ENCODE results near the gene PEX14.
A peak's percentile ranks its signal among the peaks of the same experiment; 100 is the strongest.
"Not testable (repeated sequence)": the region's sequence is repeated elsewhere in the genome, so short reads cannot be mapped to it uniquely, and the experiment has no call there.

Gene PEX14

DNA sequence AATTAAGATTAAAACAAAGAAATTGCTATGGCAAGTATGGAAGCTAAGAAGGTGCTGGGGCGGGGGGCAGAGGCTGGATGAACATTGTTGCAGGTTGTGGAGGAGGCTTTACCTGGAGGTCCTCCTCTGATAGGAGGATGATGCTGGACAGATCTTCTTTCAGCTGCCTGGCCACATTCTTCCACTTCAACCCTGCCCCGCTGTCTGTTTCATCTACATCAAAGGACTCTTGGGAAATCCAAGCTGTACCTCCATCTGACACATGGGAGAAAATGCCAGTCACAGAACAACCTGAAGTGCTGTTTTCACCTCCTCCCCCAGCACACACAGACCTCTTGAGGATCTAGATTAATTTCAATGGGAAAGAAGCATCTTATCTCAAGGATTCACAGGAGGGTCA is 7.7 kb upstream of the PEX14 start:
- H3K4me3 ChIP-seq (replicated peaks; ENCODE audit: low read depth, low read length) = no peak overlapping the region
- no peak for DNase-seq (ENCODE audit: extremely low read depth, low read depth)
- TF ChIP-seq, protein P1, sequence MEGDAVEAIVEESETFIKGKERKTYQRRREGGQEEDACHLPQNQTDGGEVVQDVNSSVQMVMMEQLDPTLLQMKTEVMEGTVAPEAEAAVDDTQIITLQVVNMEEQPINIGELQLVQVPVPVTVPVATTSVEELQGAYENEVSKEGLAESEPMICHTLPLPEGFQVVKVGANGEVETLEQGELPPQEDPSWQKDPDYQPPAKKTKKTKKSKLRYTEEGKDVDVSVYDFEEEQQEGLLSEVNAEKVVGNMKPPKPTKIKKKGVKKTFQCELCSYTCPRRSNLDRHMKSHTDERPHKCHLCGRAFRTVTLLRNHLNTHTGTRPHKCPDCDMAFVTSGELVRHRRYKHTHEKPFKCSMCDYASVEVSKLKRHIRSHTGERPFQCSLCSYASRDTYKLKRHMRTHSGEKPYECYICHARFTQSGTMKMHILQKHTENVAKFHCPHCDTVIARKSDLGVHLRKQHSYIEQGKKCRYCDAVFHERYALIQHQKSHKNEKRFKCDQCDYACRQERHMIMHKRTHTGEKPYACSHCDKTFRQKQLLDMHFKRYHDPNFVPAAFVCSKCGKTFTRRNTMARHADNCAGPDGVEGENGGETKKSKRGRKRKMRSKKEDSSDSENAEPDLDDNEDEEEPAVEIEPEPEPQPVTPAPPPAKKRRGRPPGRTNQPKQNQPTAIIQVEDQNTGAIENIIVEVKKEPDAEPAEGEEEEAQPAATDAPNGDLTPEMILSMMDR (IDR thresholded peaks at IDR 0.05; ENCODE audit: low read depth, low read length, missing control alignments) = no peak

DNA sequence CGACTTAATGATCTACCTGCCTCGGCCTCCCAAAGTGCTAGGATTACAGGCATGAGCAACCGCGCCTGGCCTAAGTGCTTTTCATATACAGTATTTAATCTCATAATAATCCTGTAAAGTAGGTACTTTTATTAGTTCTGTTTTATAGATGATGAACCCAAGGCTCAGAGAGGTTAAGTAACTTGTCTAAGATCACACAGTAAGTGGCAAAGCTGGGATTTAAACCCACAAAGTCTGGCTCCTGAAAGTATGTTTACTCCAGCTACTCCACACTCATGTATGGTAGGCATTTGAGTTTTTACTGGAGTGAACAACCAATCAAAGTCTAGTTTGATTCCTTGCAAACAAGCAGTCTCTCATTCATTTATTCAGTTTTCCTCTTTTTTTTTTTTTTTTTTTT is 4.7 kb upstream of the PEX14 start:
- H3K4me3 ChIP-seq (replicated peaks; ENCODE audit: low read depth, low read length) = no peak overlapping the region
- TF ChIP-seq, protein P1 (IDR thresholded peaks at IDR 0.05; ENCODE audit: low read depth, low read length, missing control alignments) = no peak
- DNase-seq (ENCODE audit: extremely low read depth, low read depth) = no peak

DNA sequence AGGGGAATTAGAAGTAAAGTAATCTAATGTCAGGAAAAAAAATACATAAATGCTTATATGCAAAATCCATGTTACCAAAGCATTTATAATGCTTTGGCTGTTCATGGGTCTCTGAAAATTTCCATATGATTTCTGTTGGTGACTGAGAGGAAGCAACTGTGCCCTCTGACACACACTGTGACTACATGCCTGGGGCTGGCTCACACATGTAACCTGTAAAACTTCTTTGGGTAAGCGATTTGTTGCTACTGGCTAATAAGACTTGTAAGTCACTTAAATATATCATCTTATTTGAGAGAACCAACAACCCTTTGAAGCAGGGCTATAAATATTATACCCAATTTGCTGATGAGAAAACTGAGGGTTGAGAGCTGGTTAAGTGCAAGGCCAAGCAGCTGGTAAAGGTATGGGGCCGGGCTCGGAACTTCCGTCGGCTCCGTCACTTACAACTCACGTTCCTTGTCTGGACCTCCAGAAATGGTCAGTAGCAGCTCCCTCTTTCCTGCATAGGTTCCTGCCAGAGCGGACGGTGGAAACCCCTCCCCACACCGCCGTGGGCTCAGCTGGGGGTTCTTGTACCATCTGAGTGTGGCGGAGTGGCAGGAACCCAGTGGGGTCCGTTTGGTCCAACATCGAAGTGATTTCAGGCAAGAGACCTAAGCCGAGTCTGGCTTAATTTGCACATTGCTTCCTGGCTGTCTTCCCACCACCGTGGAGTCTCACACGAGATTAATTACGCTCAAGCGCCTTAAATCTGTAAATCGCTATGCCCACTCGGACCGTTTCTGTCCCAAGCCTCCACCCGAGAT is 3.1 kb upstream of the PEX14 start:
- peak overlapping the region; percentile 63 for H3K4me3 ChIP-seq (replicated peaks; ENCODE audit: low read depth, low read length)
- DNase-seq (ENCODE audit: extremely low read depth, low read depth) = no peak
- TF ChIP-seq, protein P1 (IDR thresholded peaks at IDR 0.05; ENCODE audit: low read depth, low read length, missing control alignments) = no peak

DNA sequence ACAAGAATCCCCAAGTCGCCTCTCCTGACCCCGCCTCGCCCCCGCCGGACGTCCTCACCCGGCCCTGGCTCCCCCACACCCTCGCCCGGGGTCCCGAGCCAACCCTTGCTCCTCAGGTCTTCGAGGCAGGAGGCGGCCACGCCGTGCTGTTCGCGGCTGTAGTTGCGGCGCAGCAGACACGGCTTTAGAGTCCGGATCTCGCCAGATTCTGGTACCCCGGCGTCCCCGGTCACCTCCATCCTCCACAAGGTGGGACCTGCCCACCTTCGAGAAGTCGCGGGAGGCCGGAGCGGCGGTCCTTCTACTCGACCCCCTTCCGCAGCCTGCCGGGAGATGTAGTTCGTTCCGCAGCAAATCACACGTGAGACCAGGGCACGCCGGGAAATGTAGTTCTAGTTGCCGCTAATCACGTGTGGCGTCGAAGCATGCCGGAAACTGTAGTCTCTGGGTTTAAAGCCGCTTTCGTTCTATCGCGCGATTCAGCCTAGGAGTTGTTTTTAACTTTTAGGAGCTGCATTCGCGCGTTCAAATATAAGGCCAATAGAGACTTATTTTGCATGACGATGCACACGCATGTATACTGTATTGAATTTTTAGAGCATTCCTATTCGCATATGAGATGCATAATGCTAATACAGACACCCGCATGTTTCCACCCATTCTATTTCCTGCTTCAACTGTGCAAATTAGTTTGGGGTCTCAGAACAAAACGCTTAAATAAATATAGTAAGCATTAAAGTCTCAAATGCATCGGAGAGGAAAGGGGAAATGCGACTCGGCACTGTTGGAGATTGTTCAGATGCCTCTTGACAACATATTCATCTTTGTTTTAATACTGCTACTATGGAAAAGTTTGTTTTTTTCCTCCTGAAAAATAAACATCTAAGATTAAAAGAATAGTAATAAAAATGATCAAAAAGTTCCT is 2.3 kb upstream of the PEX14 start, which contains the start of gene DFFA:
TSS of gene DFFA (minus strand) at position 310 of the 925 bp plus-strand sequence. CDS start at position 239, 71 bp downstream.
- TF ChIP-seq, protein P1 (IDR thresholded peaks at IDR 0.05; ENCODE audit: low read depth, low read length, missing control alignments) = no peak
- peak; percentile 94 for DNase-seq (ENCODE audit: extremely low read depth, low read depth)
- H3K4me3 ChIP-seq (replicated peaks; ENCODE audit: low read depth, low read length) = peak within 1 kb of the TSS; percentile 63

DNA sequence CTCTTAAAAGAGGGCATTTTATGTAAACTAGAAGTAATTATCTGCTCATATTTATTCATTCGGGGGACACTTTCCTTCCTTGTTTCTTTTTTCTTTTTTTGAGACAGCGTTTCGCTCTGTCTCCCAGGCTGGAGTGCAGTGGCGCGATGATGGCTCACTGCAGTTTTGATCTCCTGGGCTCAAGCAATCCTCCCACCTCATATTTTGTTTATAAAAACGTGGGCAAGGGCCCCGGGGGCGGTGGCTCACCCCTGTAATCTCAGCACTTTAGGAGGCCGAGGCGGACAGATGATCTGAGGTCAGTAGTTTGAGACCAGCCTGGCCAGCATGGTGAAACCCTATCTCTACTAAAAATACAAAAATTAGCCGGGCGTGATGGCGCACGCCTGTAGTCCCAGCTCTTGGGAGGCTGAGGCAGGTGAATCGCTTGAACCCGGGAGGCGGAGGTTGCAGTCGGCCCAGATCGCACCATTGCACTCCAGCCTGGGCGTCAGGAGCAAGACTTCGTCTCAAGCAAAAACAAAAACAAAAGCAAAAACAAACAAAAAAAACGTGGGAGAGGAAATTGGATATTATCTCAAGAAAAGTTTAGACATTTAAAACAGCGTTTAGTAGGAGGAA is 1.5 kb upstream of the PEX14 start:
- no peak overlapping the region for H3K4me3 ChIP-seq (replicated peaks; ENCODE audit: low read depth, low read length)
- TF ChIP-seq, protein P1 (IDR thresholded peaks at IDR 0.05; ENCODE audit: low read depth, low read length, missing control alignments) = no peak
- no peak for DNase-seq (ENCODE audit: extremely low read depth, low read depth)

DNA sequence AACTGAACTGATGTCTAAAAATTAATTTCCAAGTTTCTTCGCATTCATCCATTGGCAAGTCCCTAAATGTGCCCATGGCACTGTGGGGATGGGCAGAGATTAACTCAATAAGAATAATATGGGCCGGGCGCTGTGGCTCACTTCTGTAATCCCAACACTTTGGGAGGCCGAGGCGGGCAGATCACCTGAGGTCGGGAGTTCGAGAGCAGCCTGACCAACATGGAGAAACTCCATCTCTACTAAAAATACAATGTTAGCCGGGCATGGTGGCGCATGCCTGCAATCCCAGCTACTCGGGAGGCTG is 489 bp upstream of the PEX14 start:
- H3K4me3 ChIP-seq (replicated peaks; ENCODE audit: low read depth, low read length) = peak overlapping the region; percentile 93
- not testable (repeated sequence) for DNase-seq (ENCODE audit: extremely low read depth, low read depth)

DNA sequence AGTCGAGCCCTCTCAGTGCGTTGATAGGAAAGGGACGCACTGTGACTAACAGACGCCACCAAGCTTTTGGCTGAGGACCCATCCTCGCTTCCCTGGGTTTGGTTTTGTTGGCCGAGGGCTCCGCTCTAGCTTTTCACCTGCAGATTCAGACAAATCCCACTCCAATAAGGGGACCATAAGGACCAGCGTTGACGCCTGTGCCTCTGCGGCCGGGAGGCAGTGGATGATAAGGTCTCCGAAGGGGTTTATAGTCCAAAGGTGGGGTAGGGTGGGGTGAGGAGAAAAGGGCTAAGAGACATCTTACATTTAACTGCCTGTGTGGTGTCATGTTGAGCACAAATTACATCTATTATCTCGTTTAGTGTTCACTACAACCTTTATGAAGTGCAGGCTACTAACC is 760 bp downstream of the PEX14 start:
- DNase-seq (ENCODE audit: extremely low read depth, low read depth) = no peak
- peak overlapping the region; percentile 93 for H3K4me3 ChIP-seq (replicated peaks; ENCODE audit: low read depth, low read length)
- TF ChIP-seq, protein P1 (IDR thresholded peaks at IDR 0.05; ENCODE audit: low read depth, low read length, missing control alignments) = no peak
